ENCODE data around the gene CCDC78. TPM values are rescaled to one million over a fixed set of nuclear protein-coding genes. Genes with fewer than 3 reads are reported as not detected.

Gene CCDC78
- total and polyA plus RNA-seq, 2 donors (not counting 3 experiments of a cell fraction or from before 2014, with no cell fraction given) = 0.50 to 1.3 TPM

GRCh38 chr16:678209-678857 is 47.9 kb downstream of the CCDC78 start:
- Histone ChIP-seq H3K4me2 (ENCODE audit: insufficient read depth, low read length) (no peak overlapping the region), H3K27me3 (ENCODE audit: control insufficient read depth in 2 of 2, insufficient read depth in 2 of 2, low read length in 2 of 2) (no peaks in the 10 kb centered on the region), H3K36me3 (ENCODE audit: control insufficient read depth in 2 of 2, extremely low read depth in 1 of 2, insufficient read depth in 2 of 2, low read length in 2 of 2) (peaks cover 7 to 14% of the 10 kb centered on the region in 2 experiments), H3K79me2 (ENCODE audit: control insufficient read depth, insufficient read depth, low read length) (peaks cover 28% of the 10 kb centered on the region), H3K4me1 (ENCODE audit: control insufficient read depth, extremely low read depth, insufficient read depth, low read length) (peaks cover 16% of the 10 kb centered on the region), H3K9ac (replicated peaks; ENCODE audit: extremely low read depth, insufficient read depth, low read length) (no peak overlapping the region), H4K20me1 (replicated peaks; ENCODE audit: control insufficient read depth, extremely low read depth, insufficient read depth, low read length) (no peaks in the 10 kb centered on the region), H3K27ac (ENCODE audit: insufficient read depth, low read depth, low read length) (no peak overlapping the region), H3K4me3 (replicated peaks in 1 of 3; ENCODE audit: insufficient read depth in 1 of 3, low read depth in 1 of 3, low read length in 3 of 3) (no peak overlapping the region), H3K9me3 (replicated peaks; ENCODE audit: control insufficient read depth, insufficient read depth, low read length) (no peaks in the 10 kb centered on the region), H2AFZ (ENCODE audit: low read depth, low read length) (no peak overlapping the region), H3K9me1 (replicated peaks; ENCODE audit: control insufficient read depth, extremely low read depth, insufficient read depth, low read length) (no peaks in the 10 kb centered on the region)
- POLR2A ChIA-PET = no interaction called here
- CTCF ChIA-PET = no interaction called here
- FAIRE-seq (no peak), DNase-seq (ENCODE audit: low read depth, low spot score) (no peak)
- TF ChIP-seq JUN (IDR thresholded peaks at IDR 0.05; ENCODE audit: borderline replicate concordance, insufficient read depth, insufficient read length, low read depth) (no peak), EZH2 (IDR thresholded peaks at IDR 0.05; ENCODE audit: borderline replicate concordance, low read depth, low read length, severe bottlenecking) (no peak), GATA2 (IDR thresholded peaks at IDR 0.05; ENCODE audit: insufficient read depth, insufficient read length, low read depth, low read length) (no peak), FOS (IDR thresholded peaks at IDR 0.05; ENCODE audit: borderline replicate concordance, insufficient read depth, low read length) (no peak), POLR2AphosphoS5 (IDR thresholded peaks at IDR 0.05; ENCODE audit: insufficient read depth, low read depth, low read length) (no peak), MAX (IDR thresholded peaks at IDR 0.05; ENCODE audit: insufficient read depth, insufficient read length) (no peak), POLR2A (IDR thresholded peaks at IDR 0.05; ENCODE audit: low read depth, low read length) (no peak)
- dilution Hi-C loops (cut with MboI; ENCODE audit: extremely low pct_ligation_motif_present, low sequenced_read_pairs) (no loop called here), intact Hi-C loops (cut with micrococcal nuclease) (no loop called here)
- no TSS peak for BruUV-seq (replicated peaks)
